HEK293 (cell line): ENCODE data around the gene C1QTNF12.

Source experiments
- CTCF ChIA-PET: fragments of 350-600 bp; formaldehyde crosslinking; extraction: SDS; loops from one replicate; lab custom pipeline; 2021; ENCODE audit warnings: antibody characterized with exemption; lab: Yijun Ruan, JAX
- POLR2A ChIA-PET: fragments of 300-600 bp; formaldehyde crosslinking; extraction: SDS; loops from one replicate; lab custom pipeline; 2020; ENCODE audit warnings: antibody characterized with exemption, inconsistent platforms; lab: Yijun Ruan, JAX
- H3K27ac ChIP-seq: fragments of 200-500 bp; sonication (Bioruptor generic); 2 replicates; pipeline ENCODE4 v1.5.1; 2014; ENCODE audit warnings: low read depth, low read length, control low read depth, inconsistent platforms; ENCODE audit errors: extremely low read depth
- H3K36me3 ChIP-seq, 2 experiments: fragments of 200-500 bp in 1 of 2; sonication (Bioruptor generic) in 1 of 2; 1 replicate in 1 of 2; 2 replicates in 1 of 2; pipeline ENCODE4 v1.5.1; 2014 to 2017; ENCODE audit warnings: inconsistent platforms in 2 of 2, low read length in 2 of 2; ENCODE audit not compliant: control insufficient read depth in 2 of 2, insufficient read depth in 1 of 2
- H3K4me1 ChIP-seq: fragments of 200-500 bp; sonication (Bioruptor generic); 2 replicates; pipeline ENCODE4 v1.5.1; 2014; ENCODE audit warnings: mild to moderate bottlenecking, low read length, inconsistent platforms; ENCODE audit not compliant: control insufficient read depth, insufficient read depth
- H3K4me3 ChIP-seq: 2 replicates; pipeline ENCODE4 v1.5.1; 2011; ENCODE audit warnings: low read depth, mild to moderate bottlenecking, control low read depth, low read length, moderate library complexity
- H3K9me3 ChIP-seq: fragments of 200-500 bp; sonication (Bioruptor generic); 2 replicates; pipeline ENCODE4 v1.5.1; 2014; ENCODE audit warnings: low read depth, low read length, inconsistent platforms; ENCODE audit not compliant: control insufficient read depth, insufficient read depth
- EGR2 ChIP-seq: fragments of 450-650 bp; formaldehyde crosslinking; IDR thresholded peaks from 2 replicates; pipeline ENCODE4 v1.5.1; 2016; ENCODE audit warnings: low read depth, missing biosample characterization, missing genetic modification characterization
- GLIS1 ChIP-seq: fragments of 450-650 bp; formaldehyde crosslinking; IDR thresholded peaks from 2 replicates; pipeline ENCODE4 v1.5.1; 2016; ENCODE audit warnings: missing biosample characterization, missing genetic modification characterization
- GLIS2 ChIP-seq: fragments of 450-650 bp; formaldehyde crosslinking; IDR thresholded peaks from 2 replicates; pipeline ENCODE4 v1.5.1; 2016; ENCODE audit warnings: missing biosample characterization, missing genetic modification characterization
- KLF7 ChIP-seq: fragments of 450-650 bp; formaldehyde crosslinking; IDR thresholded peaks from 2 replicates; pipeline ENCODE4 v1.5.1; 2016; ENCODE audit warnings: missing biosample characterization, missing genetic modification characterization, borderline replicate concordance
- PBX3 ChIP-seq: sonication (generic); formaldehyde crosslinking; IDR thresholded peaks from 2 replicates; pipeline ENCODE4 v1.8.1; 2022; ENCODE audit warnings: mild to moderate bottlenecking, moderate library complexity, missing genetic modification reagents
- WT1 ChIP-seq: fragments of 450-650 bp; formaldehyde crosslinking; IDR thresholded peaks from 2 replicates; pipeline ENCODE4 v1.5.1; 2016; ENCODE audit warnings: missing biosample characterization, missing genetic modification characterization
- ZBTB10 ChIP-seq: fragments of 450-650 bp; formaldehyde crosslinking; IDR thresholded peaks from 2 replicates; pipeline ENCODE4 v1.5.1; 2016; ENCODE audit warnings: missing biosample characterization, missing genetic modification characterization
- ZBTB8A ChIP-seq: fragments of 450-650 bp; formaldehyde crosslinking; IDR thresholded peaks from 2 replicates; pipeline ENCODE4 v1.5.1; 2016; ENCODE audit warnings: missing biosample characterization, missing genetic modification characterization
- ZIC2 ChIP-seq: fragments of 450-650 bp; formaldehyde crosslinking; IDR thresholded peaks from 2 replicates; pipeline ENCODE4 v1.5.1; 2016; ENCODE audit warnings: missing biosample characterization, missing genetic modification characterization
- ZNF138 ChIP-seq: fragments of 450-650 bp; formaldehyde crosslinking; IDR thresholded peaks from 2 replicates; pipeline ENCODE4 v1.5.1; 2016; ENCODE audit warnings: missing biosample characterization, missing genetic modification characterization, borderline replicate concordance
- ZNF16 ChIP-seq: fragments of 450-650 bp; formaldehyde crosslinking; IDR thresholded peaks from 2 replicates; pipeline ENCODE4 v1.5.1; 2016; ENCODE audit warnings: low read depth, missing biosample characterization, missing genetic modification characterization
- ZNF24 ChIP-seq: fragments of 450-650 bp; formaldehyde crosslinking; IDR thresholded peaks from 2 replicates; pipeline ENCODE4 v1.5.1; 2016; ENCODE audit warnings: missing biosample characterization, missing genetic modification characterization
- ZNF335 ChIP-seq: fragments of 450-650 bp; formaldehyde crosslinking; conservative IDR thresholded peaks from 2 replicates; pipeline ENCODE4 v1.5.1; 2016; ENCODE audit warnings: missing biosample characterization, missing genetic modification characterization
- ZNF341 ChIP-seq: fragments of 450-650 bp; formaldehyde crosslinking; IDR thresholded peaks from 2 replicates; pipeline ENCODE4; 2016; ENCODE audit warnings: low read depth, missing biosample characterization, missing genetic modification characterization
- ZNF426 ChIP-seq: fragments of 450-650 bp; formaldehyde crosslinking; IDR thresholded peaks from 2 replicates; pipeline ENCODE4 v1.5.1; 2017; ENCODE audit warnings: missing biosample characterization, missing genetic modification characterization, mild to moderate bottlenecking, inconsistent platforms, moderate library complexity
- ZNF549 ChIP-seq: fragments of 450-650 bp; IDR thresholded peaks from 2 replicates; pipeline ENCODE4 v1.5.1; 2018; ENCODE audit warnings: missing biosample characterization, missing genetic modification characterization, mild to moderate bottlenecking, inconsistent platforms, moderate library complexity
- ZNF639 ChIP-seq: fragments of 450-650 bp; formaldehyde crosslinking; IDR thresholded peaks from 2 replicates; pipeline ENCODE4 v1.5.1; 2016; ENCODE audit warnings: missing biosample characterization, missing genetic modification characterization
- ZNF704 ChIP-seq: fragments of 450-650 bp; formaldehyde crosslinking; IDR thresholded peaks from 2 replicates; pipeline ENCODE4 v1.5.1; 2016; ENCODE audit warnings: missing biosample characterization, missing genetic modification characterization
- ZNF707 ChIP-seq: fragments of 450-650 bp; formaldehyde crosslinking; IDR thresholded peaks from 2 replicates; pipeline ENCODE4 v1.5.1; 2016; ENCODE audit warnings: missing biosample characterization, missing genetic modification characterization
- ZSCAN30 ChIP-seq: fragments of 450-650 bp; IDR thresholded peaks from 2 replicates; pipeline ENCODE4 v1.5.1; 2018; ENCODE audit warnings: missing biosample characterization, mild to moderate bottlenecking, missing genetic modification characterization, moderate library complexity
- TF ChIP-seq, protein P1 (sequence below): fragments of 450-650 bp; formaldehyde crosslinking; IDR thresholded peaks from 2 replicates; pipeline ENCODE4 v1.5.1; 2016; ENCODE audit warnings: missing biosample characterization, missing genetic modification characterization, borderline replicate concordance
- TF ChIP-seq, protein P2 (sequence below): fragments of 450-650 bp; formaldehyde crosslinking; IDR thresholded peaks from 2 replicates; pipeline ENCODE4 v1.5.1; 2017; ENCODE audit warnings: missing biosample characterization, missing genetic modification characterization

Gene C1QTNF12

DNA sequence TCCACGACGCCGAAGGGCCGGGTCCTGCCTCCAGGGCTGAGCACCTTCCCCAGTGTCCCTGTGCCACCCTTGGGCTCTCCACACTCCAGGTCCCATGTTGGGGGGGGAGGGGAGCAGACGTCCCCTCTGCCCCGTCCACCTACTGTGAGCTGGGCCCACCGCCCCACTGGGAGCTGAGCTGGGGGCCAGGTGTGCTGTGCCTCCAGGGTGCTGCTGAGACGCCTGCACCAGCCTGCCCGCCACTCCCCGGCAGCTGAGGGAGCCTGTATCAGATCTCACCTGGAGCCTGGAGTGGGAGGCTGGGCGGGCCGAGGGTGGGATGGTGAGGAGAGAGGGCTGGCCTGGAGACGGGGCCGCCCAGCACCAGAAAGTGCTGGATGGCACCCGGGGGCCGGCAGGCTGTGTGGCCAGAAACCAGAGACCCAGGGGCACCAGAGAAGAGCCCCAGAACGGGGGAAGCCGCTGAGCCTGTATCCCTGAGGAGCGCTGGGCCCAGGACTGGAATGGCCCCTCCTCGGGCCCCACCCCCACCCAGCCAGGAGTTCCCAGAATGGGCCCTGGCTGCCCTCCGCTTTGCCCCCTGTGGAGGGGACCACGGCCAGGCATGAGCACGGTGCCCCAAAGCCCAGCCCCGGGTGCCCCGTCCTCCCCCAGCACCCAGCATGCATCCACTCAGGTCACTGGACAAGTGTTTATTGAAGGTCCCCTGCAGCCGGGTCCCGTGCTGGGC is 43.5 kb downstream of the C1QTNF12 start (continued):
- TF ChIP-seq, protein P1, sequence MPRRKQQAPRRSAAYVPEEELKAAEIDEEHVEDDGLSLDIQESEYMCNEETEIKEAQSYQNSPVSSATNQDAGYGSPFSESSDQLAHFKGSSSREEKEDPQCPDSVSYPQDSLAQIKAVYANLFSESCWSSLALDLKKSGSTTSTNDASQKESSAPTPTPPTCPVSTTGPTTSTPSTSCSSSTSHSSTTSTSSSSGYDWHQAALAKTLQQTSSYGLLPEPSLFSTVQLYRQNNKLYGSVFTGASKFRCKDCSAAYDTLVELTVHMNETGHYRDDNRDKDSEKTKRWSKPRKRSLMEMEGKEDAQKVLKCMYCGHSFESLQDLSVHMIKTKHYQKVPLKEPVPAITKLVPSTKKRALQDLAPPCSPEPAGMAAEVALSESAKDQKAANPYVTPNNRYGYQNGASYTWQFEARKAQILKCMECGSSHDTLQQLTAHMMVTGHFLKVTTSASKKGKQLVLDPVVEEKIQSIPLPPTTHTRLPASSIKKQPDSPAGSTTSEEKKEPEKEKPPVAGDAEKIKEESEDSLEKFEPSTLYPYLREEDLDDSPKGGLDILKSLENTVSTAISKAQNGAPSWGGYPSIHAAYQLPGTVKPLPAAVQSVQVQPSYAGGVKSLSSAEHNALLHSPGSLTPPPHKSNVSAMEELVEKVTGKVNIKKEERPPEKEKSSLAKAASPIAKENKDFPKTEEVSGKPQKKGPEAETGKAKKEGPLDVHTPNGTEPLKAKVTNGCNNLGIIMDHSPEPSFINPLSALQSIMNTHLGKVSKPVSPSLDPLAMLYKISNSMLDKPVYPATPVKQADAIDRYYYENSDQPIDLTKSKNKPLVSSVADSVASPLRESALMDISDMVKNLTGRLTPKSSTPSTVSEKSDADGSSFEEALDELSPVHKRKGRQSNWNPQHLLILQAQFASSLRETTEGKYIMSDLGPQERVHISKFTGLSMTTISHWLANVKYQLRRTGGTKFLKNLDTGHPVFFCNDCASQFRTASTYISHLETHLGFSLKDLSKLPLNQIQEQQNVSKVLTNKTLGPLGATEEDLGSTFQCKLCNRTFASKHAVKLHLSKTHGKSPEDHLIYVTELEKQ: no peak
- TF ChIP-seq ZNF138 (tag by site-specific recombination) (no peak), ZNF341 (tag by site-specific recombination) (no peak), ZNF639 (no peak), ZNF426 (tag by site-specific recombination) (no peak), EGR2 (tag by site-specific recombination) (0 out of 2 replicates have a peak, but pooled peaks have one; percentile 37), ZBTB8A (tag by site-specific recombination) (peak; percentile 37; the same call in 1 of the 2 replicates), ZNF707 (no peak)

GRCh38 chr1:1200876-1201810 is 45.4 kb downstream of the C1QTNF12 start:
- Histone ChIP-seq H3K4me1 (no peaks in the 10 kb centered on the region), H3K4me3 (peak overlapping the region; percentile 38), H3K9me3 (no peaks in the 10 kb centered on the region), H3K27ac (no peak overlapping the region; the same call in 1 of the 2 replicates), H3K36me3 (no peaks in the 10 kb centered on the region)
- CTCF ChIA-PET: no interaction called here
- POLR2A ChIA-PET: interaction anchor here (0.6 kb wide), 1 partner anchor 32 kb away, joined by 3 read pairs; no protein-coding TSS in a partner anchor
- no peak for TF ChIP-seq ZBTB10 (tag by site-specific recombination)
- no peak for TF ChIP-seq ZNF16 (tag by site-specific recombination)
- no peak for TF ChIP-seq PBX3
- TF ChIP-seq ZNF704 (tag by site-specific recombination): no peak
- peak; percentile 84 for TF ChIP-seq ZSCAN30 (tag by site-specific recombination)
- TF ChIP-seq GLIS2 (tag by site-specific recombination): peak; percentile 56
- no peak for TF ChIP-seq ZNF24 (tag by site-specific recombination)
- no peak for TF ChIP-seq KLF7 (tag by site-specific recombination)
- TF ChIP-seq, protein P2, sequence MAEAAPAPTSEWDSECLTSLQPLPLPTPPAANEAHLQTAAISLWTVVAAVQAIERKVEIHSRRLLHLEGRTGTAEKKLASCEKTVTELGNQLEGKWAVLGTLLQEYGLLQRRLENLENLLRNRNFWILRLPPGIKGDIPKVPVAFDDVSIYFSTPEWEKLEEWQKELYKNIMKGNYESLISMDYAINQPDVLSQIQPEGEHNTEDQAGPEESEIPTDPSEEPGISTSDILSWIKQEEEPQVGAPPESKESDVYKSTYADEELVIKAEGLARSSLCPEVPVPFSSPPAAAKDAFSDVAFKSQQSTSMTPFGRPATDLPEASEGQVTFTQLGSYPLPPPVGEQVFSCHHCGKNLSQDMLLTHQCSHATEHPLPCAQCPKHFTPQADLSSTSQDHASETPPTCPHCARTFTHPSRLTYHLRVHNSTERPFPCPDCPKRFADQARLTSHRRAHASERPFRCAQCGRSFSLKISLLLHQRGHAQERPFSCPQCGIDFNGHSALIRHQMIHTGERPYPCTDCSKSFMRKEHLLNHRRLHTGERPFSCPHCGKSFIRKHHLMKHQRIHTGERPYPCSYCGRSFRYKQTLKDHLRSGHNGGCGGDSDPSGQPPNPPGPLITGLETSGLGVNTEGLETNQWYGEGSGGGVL: peak; percentile 61
- peak; percentile 56; the same call in 1 of the 2 replicates for TF ChIP-seq ZNF335 (tag by site-specific recombination)
- peak; percentile 48; the same call in 1 of the 2 replicates for TF ChIP-seq GLIS1 (tag by site-specific recombination)
- no peak for TF ChIP-seq ZNF341 (tag by site-specific recombination)
- TF ChIP-seq ZNF549 (tag by site-specific recombination): no peak
- TF ChIP-seq WT1 (tag by site-specific recombination): peak; percentile 67; the same call in 1 of the 2 replicates
- TF ChIP-seq ZIC2: peak; percentile 57
